Tibial nerve (tissue), 4 donors: ENCODE measurements around the gene PKDREJ.

Experiments
- CTCF ChIP-seq, 5 experiments: fragments of 200-600 bp in 3 of 5; fragments of 450-650 bp in 2 of 5; sonication (generic) in 3 of 5; IDR thresholded peaks; one replicate each; pipeline ENCODE4 v1.5.1; 2016 to 2019; ENCODE audit warnings: antibody characterized with exemption in 5 of 5, mild to moderate bottlenecking in 3 of 5, moderate library complexity in 2 of 5
- EP300 ChIP-seq, 2 donors: sonication (generic); formaldehyde crosslinking; IDR thresholded peaks; one replicate each; pipeline ENCODE4 v1.6.1; 2017; ENCODE audit warnings: antibody characterized with exemption in 2 of 2, mild to moderate bottlenecking in 1 of 2
- POLR2A ChIP-seq, 2 donors: fragments of 450-650 bp; IDR thresholded peaks; one replicate each; pipeline ENCODE4 v1.6.1; 2017; ENCODE audit warnings: antibody characterized with exemption in 2 of 2, mild to moderate bottlenecking in 2 of 2, moderate library complexity in 2 of 2

GRCh38 chr22:46293577-46294260 is 30.6 kb upstream of the PKDREJ start:
- TF ChIP-seq POLR2A (IDR thresholded peaks at IDR 0.05) (no peak), CTCF (IDR thresholded peaks at IDR 0.05) (no peak), EP300 (IDR thresholded peaks at IDR 0.05) (peak in 1 of 2 donors; percentile 46)
